K562 (cell line): Measurements from ENCODE around the gene AASS. TPM values are rescaled to one million over a fixed set of nuclear protein-coding genes. Genes with fewer than 3 reads are reported as not detected.

Experiments
- ATAC-seq: fragments of 200-7000 bp; cut with Tn5 transposase; 3 replicates; pipeline ENCODE4 v1.9.1; 2020; ENCODE audit warnings: moderate library complexity
- BruUV-seq: library from RNA; stranded (reverse); fragments of 400-500 nt; replicated peaks from 2 replicates; lab custom pipeline; 2021; lab: Mats Ljungman, UMichigan
- CTCF ChIA-PET: fragments of 300-600 bp; formaldehyde crosslinking; extraction: SDS; loops from one replicate; lab custom pipeline; 2021; ENCODE audit warnings: low intra/inter-chr PET ratio; lab: Yijun Ruan, JAX
- POLR2A ChIA-PET: fragments of 300-600, 350-650 bp; sonication (Branson Sonifier 250); formaldehyde crosslinking; extraction: SDS; loops from one replicate; lab custom pipeline; 2021; ENCODE audit warnings: antibody characterized with exemption, inconsistent platforms; lab: Yijun Ruan, JAX
- DNase-seq, 4 experiments: peaks; one replicate each; pipeline versions ENCODE4 v3.0.0 to v3.0.0-alpha.2; 2011 to 2018; ENCODE audit warnings: low spot score in 3 of 4, mixed read lengths in 3 of 4; ENCODE audit errors: extremely low read depth in 1 of 4
- FAIRE-seq: peaks from 2 replicates; lab custom pipeline; 2011; peaks lifted over from hg19 to GRCh38; lab: Jason Lieb, UNC
- H2AFZ ChIP-seq: 2 replicates; pipeline ENCODE4 v1.6.0; 2011; ENCODE audit warnings: low read depth, low read length, control low read depth, inconsistent platforms
- H3K27ac ChIP-seq: fragments of 200-600 bp; 3 replicates; pipeline ENCODE4 v1.8.0; 2011; ENCODE audit warnings: low read depth, mild to moderate bottlenecking, control low read depth, inconsistent platforms, low read length, moderate library complexity, mixed read lengths; ENCODE audit errors: extremely low read depth
- H3K27me3 ChIP-seq, 2 experiments: fragments of 300-600 bp in 1 of 2; 2 replicates in 1 of 2; 3 replicates in 1 of 2; pipeline versions ENCODE4 v1.6.0 to v1.8.0; 2011; ENCODE audit warnings: inconsistent platforms in 2 of 2, low read length in 2 of 2, mild to moderate bottlenecking in 1 of 2, mixed read lengths in 1 of 2, moderate library complexity in 1 of 2; ENCODE audit not compliant: control insufficient read depth in 2 of 2, insufficient read depth in 2 of 2
- H3K36me3 ChIP-seq: fragments of 300-600 bp; 3 replicates; pipeline ENCODE4 v1.8.0; 2011; ENCODE audit warnings: mild to moderate bottlenecking, low read length, inconsistent platforms; ENCODE audit not compliant: control insufficient read depth, insufficient read depth
- H3K4me1 ChIP-seq, 2 experiments: fragments of 200-600 bp in 1 of 2; replicated peaks in 1 of 2; 2 replicates in 1 of 2; 3 replicates in 1 of 2; pipeline versions ENCODE4 v1.5.1 to v1.8.0; 2011; ENCODE audit warnings: inconsistent platforms in 2 of 2, low read length in 2 of 2, mild to moderate bottlenecking in 1 of 2, mixed read lengths in 1 of 2, moderate library complexity in 1 of 2; ENCODE audit not compliant: control insufficient read depth in 2 of 2, insufficient read depth in 2 of 2
- H3K4me2 ChIP-seq: 2 replicates; pipeline ENCODE4 v1.6.1; 2011; ENCODE audit warnings: low read length, control low read depth, inconsistent platforms, mixed read lengths; ENCODE audit not compliant: insufficient read depth
- H3K4me3 ChIP-seq: fragments of 200-600 bp; sonication (generic), shearing (Covaris generic); 2 replicates; pipeline ENCODE4 v1.5.1; 2016; ENCODE audit warnings: control low read depth, inconsistent platforms
- H3K79me2 ChIP-seq: fragments of 200-600 bp; 3 replicates; pipeline ENCODE4 v1.8.0; 2011; ENCODE audit warnings: low read length, inconsistent platforms; ENCODE audit not compliant: control insufficient read depth, insufficient read depth
- H3K9ac ChIP-seq, 2 experiments: 2 replicates each; pipeline versions ENCODE4 v1.6.0 to v1.6.1; 2011; ENCODE audit warnings: low read depth in 2 of 2, low read length in 2 of 2, control low read depth in 1 of 2, inconsistent platforms in 1 of 2, mild to moderate bottlenecking in 1 of 2, mixed read lengths in 1 of 2; ENCODE audit not compliant: insufficient read depth in 1 of 2
- H3K9me1 ChIP-seq: one replicate; pipeline ENCODE4 v1.6.0; 2011; ENCODE audit warnings: inconsistent platforms, mild to moderate bottlenecking, low read length, moderate library complexity; ENCODE audit not compliant: control insufficient read depth, insufficient read depth
- H3K9me3 ChIP-seq: replicated peaks from 2 replicates; pipeline ENCODE4 v1.5.1; 2011; ENCODE audit warnings: low read depth, low read length, inconsistent platforms; ENCODE audit not compliant: control insufficient read depth, insufficient read depth
- H4K20me1 ChIP-seq: replicated peaks from 2 replicates; pipeline ENCODE4 v1.6.1; 2011; ENCODE audit warnings: low read length, inconsistent platforms, mixed read lengths; ENCODE audit not compliant: control insufficient read depth, insufficient read depth
- BRF2 ChIP-seq: IDR thresholded peaks from 3 replicates; pipeline ENCODE4 v1.6.1; 2011; ENCODE audit warnings: borderline replicate concordance, mild to moderate bottlenecking; ENCODE audit not compliant: insufficient read length, insufficient read depth
- CBX2 ChIP-seq: fragments of 200-600 bp; sonication (generic); IDR thresholded peaks from one replicate; pipeline ENCODE4 v1.6.1; 2012; ENCODE audit warnings: mild to moderate bottlenecking, low read length, inconsistent platforms; ENCODE audit not compliant: insufficient read depth, poor library complexity, severe bottlenecking
- CCNT2 ChIP-seq: IDR thresholded peaks from 2 replicates; pipeline ENCODE4 v1.6.1; 2011; ENCODE audit warnings: borderline replicate concordance, low read depth, mild to moderate bottlenecking, moderate library complexity, mixed read lengths, low read length; ENCODE audit not compliant: insufficient read length; ENCODE audit errors: extremely low read depth
- FOS ChIP-seq: IDR thresholded peaks from 3 replicates; pipeline ENCODE4 v1.6.1; 2011; ENCODE audit not compliant: insufficient read length; ENCODE audit errors: extremely low read depth
- GABPA ChIP-seq: fragments of 200-800 bp; sonication (Bioruptor generic); conservative IDR thresholded peaks from 2 replicates; pipeline ENCODE4 v1.6.1; 2016; ENCODE audit warnings: low read depth, missing genetic modification characterization, missing compliant biosample characterization
- HCFC1 ChIP-seq: IDR thresholded peaks from 2 replicates; pipeline ENCODE4 v1.6.1; 2012; ENCODE audit warnings: low read depth, low read length, improper control_type of control experiment
- HNRNPL ChIP-seq: fragments of 200-400 bp; formaldehyde crosslinking; IDR thresholded peaks from 2 replicates; pipeline ENCODE4 v1.6.1; 2017; ENCODE audit warnings: low read depth, mild to moderate bottlenecking, low read length
- IRF2 ChIP-seq: sonication (generic); formaldehyde crosslinking; IDR thresholded peaks from 2 replicates; pipeline ENCODE4 v1.8.1; 2022; ENCODE audit warnings: mild to moderate bottlenecking, missing genetic modification reagents
- L3MBTL2 ChIP-seq: fragments of 450-650 bp; IDR thresholded peaks from 2 replicates; pipeline ENCODE4 v1.6.1; 2016; ENCODE audit warnings: mild to moderate bottlenecking, moderate library complexity
- NONO ChIP-seq, 2 experiments: fragments of 200-400 bp in 1 of 2; fragments of 450-650 bp in 1 of 2; formaldehyde crosslinking in 1 of 2; IDR thresholded peaks; 2 replicates each; pipeline ENCODE4 v1.6.1; 2017; ENCODE audit warnings: low read depth in 2 of 2, mild to moderate bottlenecking in 2 of 2, moderate library complexity in 2 of 2, low read length in 1 of 2
- POLR2A ChIP-seq: fragments of 450-650 bp; conservative IDR thresholded peaks from 2 replicates; pipeline ENCODE4 v1.6.1; 2016
- RBM22 ChIP-seq: fragments of 200-400 bp; formaldehyde crosslinking; IDR thresholded peaks from 2 replicates; pipeline ENCODE4 v1.6.1; 2018; ENCODE audit warnings: low read length, low read depth; ENCODE audit not compliant: poor library complexity, severe bottlenecking
- RFX7 ChIP-seq: fragments of 250-450 bp; sonication (Bioruptor Pico); IDR thresholded peaks from 2 replicates; pipeline ENCODE4 v1.5.1; 2021; ENCODE audit warnings: mild to moderate bottlenecking
- SREBF2 ChIP-seq: sonication (generic); formaldehyde crosslinking; IDR thresholded peaks from 2 replicates; pipeline ENCODE4 v1.4.0; 2020; ENCODE audit warnings: mild to moderate bottlenecking, missing genetic modification reagents
- TSC22D4 ChIP-seq: fragments of 450-650 bp; IDR thresholded peaks from 2 replicates; pipeline ENCODE4 v1.6.1; 2016; ENCODE audit warnings: missing genetic modification characterization, missing biosample characterization, control low read depth
- TSHZ1 ChIP-seq: fragments of 250-450 bp; sonication (Bioruptor Pico); IDR thresholded peaks from 2 replicates; pipeline ENCODE4 v1.4.0; 2020; ENCODE audit warnings: mild to moderate bottlenecking, moderate library complexity
- ZFP36 ChIP-seq: fragments of 150-350 bp; IDR thresholded peaks from 2 replicates; pipeline ENCODE4 v1.6.1; 2018; ENCODE audit warnings: low read length, low read depth; ENCODE audit not compliant: partially characterized antibody
- ZNF140 ChIP-seq: fragments of 250-450 bp; sonication (Bioruptor Pico); IDR thresholded peaks from 2 replicates; pipeline ENCODE4 v1.8.0; 2021; ENCODE audit warnings: moderate library complexity, mild to moderate bottlenecking, inconsistent platforms
- ZNF165 ChIP-seq: fragments of 250-450 bp; sonication (Bioruptor Pico); IDR thresholded peaks from 2 replicates; pipeline ENCODE4 v1.4.0; 2020; ENCODE audit warnings: borderline replicate concordance
- WGBS: fragments of 100-300 bp; shearing (Covaris generic); methylation state at CpG from one replicate; pipeline ENCODE4 v1.1.6; 2016; ENCODE audit warnings: low coverage, mixed read lengths; ENCODE audit not compliant: insufficient coverage; ENCODE audit errors: missing lambda C conversion rate; 5-methylcytosine and 5-hydroxymethylcytosine counted together
- in situ Hi-C: fragments of 300-500 bp; cut with MboI; formaldehyde crosslinking; loops from 4 replicates; pipeline ENCODE4 v1.15.0; 2018; ENCODE audit warnings: inconsistent platforms, mixed read lengths
- intact Hi-C: fragments of 100-400 bp; cut with micrococcal nuclease; formaldehyde crosslinking; loops from 2 replicates; pipeline ENCODE4 v1.14.2; 2022
- polyA plus RNA-seq, 8 experiments: library from polyadenylated mRNA; depleted of rRNA in 4 of 8; stranded (reverse) in 5 of 8; unstranded in 3 of 8; fragments of >200 nt; fragmentation: Nextera tagmentation in 2 of 8; fragmentation: Illumina TruSeq in 1 of 8; extraction: Ambion mirVana in 2 of 8; extraction: Trizol in 1 of 8; gene quantifications; 2 replicates each; pipeline versions ENCODE4 v1.2.1 to v1.2.3, GENCODE V29; 2011 to 2014; ENCODE audit warnings: inconsistent platforms in 1 of 8, missing spikeins in 1 of 8
- total RNA-seq, 7 experiments: library from RNA; depleted of rRNA in 6 of 7; stranded (reverse); fragments of >200 nt in 6 of 7; fragmentation: Illumina TruSeq in 2 of 7; extraction: Trizol in 2 of 7; gene quantifications; 2 replicates each; pipeline versions ENCODE4 v1.2.1 to v1.2.3, GENCODE V29; 2011 to 2021; ENCODE audit warnings: low replicate concordance in 1 of 7

AASS gene
- total and polyA plus RNA-seq, 9 of the 15 experiments (the other 6 are each of a cell fraction or from before 2014, with no cell fraction given), result 0.04 to 0.38 (median 0.07) TPM; not detected in 6

- TF ChIP-seq CCNT2 (no peak), RFX7 (CRISPR knock-in tag) (no peak), IRF2 (CRISPR knock-in tag) (no peak)
- TF ChIP-seq, all 486 proteins: peak for 0
Measured at GRCh38 chr7:122103064-122103463, 41.0 kb downstream of the AASS start (continued).

- Histone ChIP-seq H3K79me2 (no peaks in the 10 kb centered on the region), H3K4me1 (no peaks in the 10 kb centered on the region), H3K9ac (no peak overlapping the region), H3K27ac (no peak overlapping the region), H3K9me3 (no peaks in the 10 kb centered on the region; the same call in 1 of the 2 replicates), H3K9me1 (no peaks in the 10 kb centered on the region), H3K4me2 (no peak overlapping the region), H3K4me3 (no peak overlapping the region), H3K27me3 (no peaks in the 10 kb centered on the region), H2AFZ (no peak overlapping the region), H3K36me3 (no peaks in the 10 kb centered on the region), H4K20me1 (no peaks in the 10 kb centered on the region)
- WGBS, result 2% methylated on average over 3 of the region's 3 CpGs
- ATAC-seq (no peak), FAIRE-seq (no peak), DNase-seq (no peak)
- intact Hi-C loops (no loop called here), in situ Hi-C loops (no loop called here)
- BruUV-seq, result no TSS peak
- CTCF ChIA-PET, result no interaction called here
- POLR2A ChIA-PET, result no interaction called here
- TF ChIP-seq L3MBTL2 (no peak), RBM22 (no peak), NONO (IDR thresholded peaks at IDR 0.05; ENCODE audit: low read depth in 2 of 2, low read length in 1 of 2) (no peak), ZNF140 (no peak), POLR2A (no peak), HCFC1 (no peak), GABPA (tag) (no peak), BRF2 (no peak), SREBF2 (CRISPR knock-in tag) (no peak), CBX2 (no peak), TSC22D4 (no peak), ZNF165 (CRISPR knock-in tag) (no peak), FOS (no peak), HNRNPL (no peak), TSHZ1 (CRISPR knock-in tag) (no peak), ZFP36 (no peak)
Measured at GRCh38 chr7:122100021-122100420, 44.0 kb downstream of the AASS start.
